ENCODE data around the gene WDR83.
A peak's percentile ranks its signal among the peaks of the same experiment; 100 is the strongest.
"Not testable (repeated sequence)": the region's sequence is repeated elsewhere in the genome, so short reads cannot be mapped to it uniquely, and the experiment has no call there.

WDR83 gene

DNA sequence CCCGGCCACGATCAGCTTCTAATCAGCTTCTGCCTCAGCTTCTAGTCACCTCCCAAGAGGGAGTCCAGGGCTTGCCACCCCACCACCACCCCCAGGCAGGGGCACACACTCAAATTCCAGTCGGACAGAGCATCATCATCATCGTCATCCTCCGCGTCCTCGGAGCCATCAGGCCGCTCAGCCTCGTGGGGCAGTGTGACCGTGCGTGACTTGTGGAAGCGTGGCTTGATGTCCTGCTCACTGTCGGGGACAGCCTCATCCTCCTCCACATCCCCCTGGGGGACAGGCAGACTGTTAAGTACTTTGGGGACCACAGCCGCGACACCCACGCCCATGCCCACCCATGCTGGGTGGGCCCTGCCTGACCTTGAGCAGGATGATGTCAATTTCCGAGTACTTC lies 44.6 kb downstream of the WDR83 start:
- TF ChIP-seq, protein P1, sequence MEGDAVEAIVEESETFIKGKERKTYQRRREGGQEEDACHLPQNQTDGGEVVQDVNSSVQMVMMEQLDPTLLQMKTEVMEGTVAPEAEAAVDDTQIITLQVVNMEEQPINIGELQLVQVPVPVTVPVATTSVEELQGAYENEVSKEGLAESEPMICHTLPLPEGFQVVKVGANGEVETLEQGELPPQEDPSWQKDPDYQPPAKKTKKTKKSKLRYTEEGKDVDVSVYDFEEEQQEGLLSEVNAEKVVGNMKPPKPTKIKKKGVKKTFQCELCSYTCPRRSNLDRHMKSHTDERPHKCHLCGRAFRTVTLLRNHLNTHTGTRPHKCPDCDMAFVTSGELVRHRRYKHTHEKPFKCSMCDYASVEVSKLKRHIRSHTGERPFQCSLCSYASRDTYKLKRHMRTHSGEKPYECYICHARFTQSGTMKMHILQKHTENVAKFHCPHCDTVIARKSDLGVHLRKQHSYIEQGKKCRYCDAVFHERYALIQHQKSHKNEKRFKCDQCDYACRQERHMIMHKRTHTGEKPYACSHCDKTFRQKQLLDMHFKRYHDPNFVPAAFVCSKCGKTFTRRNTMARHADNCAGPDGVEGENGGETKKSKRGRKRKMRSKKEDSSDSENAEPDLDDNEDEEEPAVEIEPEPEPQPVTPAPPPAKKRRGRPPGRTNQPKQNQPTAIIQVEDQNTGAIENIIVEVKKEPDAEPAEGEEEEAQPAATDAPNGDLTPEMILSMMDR (IDR thresholded peaks at IDR 0.05; ENCODE audit: insufficient read depth, low read depth, low read length, missing control alignments) = no peak
- no peak for DNase-seq (ENCODE audit: low read depth)
- H3K4me3 ChIP-seq (ENCODE audit: low read depth, low read length) = no peak overlapping the region

DNA sequence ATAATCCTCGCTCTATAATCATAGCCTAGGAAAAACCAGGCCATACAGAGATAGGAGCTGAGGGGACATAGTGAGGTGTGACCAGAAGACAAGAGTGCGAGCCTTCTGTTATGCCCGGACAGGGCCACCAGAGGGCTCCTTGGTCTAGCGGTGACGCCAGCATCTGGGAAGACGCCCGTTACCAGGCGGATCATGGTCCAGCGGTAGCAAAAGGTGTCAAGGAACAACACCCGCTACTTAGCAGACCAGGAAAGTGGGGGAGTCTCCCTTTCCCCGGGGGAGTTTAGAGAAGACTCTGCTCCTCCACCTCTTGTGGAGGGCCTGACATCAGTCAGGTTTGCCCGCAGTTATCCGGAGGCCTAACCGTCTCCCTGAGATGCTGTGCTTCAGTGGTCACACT lies 45.5 kb downstream of the WDR83 start:
- DNase-seq (ENCODE audit: low read depth); H3K4me3 ChIP-seq (ENCODE audit: low read depth, low read length): not testable (repeated sequence)

DNA sequence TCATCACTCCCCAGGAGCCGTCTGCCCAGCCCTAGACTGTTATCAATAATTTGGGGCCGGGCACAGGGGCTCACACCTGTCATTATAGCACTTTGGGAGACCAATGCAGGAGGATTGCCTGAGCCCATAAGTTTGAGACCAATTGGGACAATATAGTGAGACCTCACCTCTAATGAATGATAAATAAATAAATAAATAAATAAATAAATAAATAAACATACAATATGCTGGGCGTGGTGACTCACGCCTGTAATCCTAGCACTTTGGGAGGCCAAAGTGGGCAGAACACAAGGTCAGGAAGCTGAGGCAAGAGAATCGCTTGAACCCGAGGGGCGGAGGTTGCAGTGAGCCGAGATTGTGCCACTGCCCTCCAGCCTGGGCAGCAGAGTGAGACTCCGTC lies 46.7 kb downstream of the WDR83 start:
- H3K4me3 ChIP-seq (ENCODE audit: low read depth, low read length); DNase-seq (ENCODE audit: low read depth): not testable (repeated sequence)

DNA sequence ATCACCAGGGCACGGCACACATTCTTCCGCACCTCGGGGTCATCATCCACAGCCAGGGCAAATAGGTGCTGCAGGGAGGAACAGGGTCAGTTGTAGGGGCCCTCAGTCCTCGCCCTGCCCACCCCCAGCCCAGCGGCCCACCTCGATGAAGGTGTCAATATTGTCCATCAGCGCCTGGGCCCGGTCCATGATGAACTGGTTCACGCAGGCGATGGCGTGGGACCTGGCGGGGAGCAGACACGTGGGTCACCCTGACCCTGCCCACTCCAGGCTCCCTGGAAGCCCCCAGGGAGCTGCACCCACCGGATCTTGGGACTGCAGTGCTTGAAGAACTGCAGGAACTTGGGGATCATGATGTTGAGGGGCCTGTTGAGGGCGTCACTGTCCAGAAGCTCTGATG lies 48.5 kb downstream of the WDR83 start:
- TF ChIP-seq, protein P1 (IDR thresholded peaks at IDR 0.05; ENCODE audit: insufficient read depth, low read depth, low read length, missing control alignments) = no peak
- no peak overlapping the region for H3K4me3 ChIP-seq (ENCODE audit: low read depth, low read length)
- no peak for DNase-seq (ENCODE audit: low read depth)

DNA sequence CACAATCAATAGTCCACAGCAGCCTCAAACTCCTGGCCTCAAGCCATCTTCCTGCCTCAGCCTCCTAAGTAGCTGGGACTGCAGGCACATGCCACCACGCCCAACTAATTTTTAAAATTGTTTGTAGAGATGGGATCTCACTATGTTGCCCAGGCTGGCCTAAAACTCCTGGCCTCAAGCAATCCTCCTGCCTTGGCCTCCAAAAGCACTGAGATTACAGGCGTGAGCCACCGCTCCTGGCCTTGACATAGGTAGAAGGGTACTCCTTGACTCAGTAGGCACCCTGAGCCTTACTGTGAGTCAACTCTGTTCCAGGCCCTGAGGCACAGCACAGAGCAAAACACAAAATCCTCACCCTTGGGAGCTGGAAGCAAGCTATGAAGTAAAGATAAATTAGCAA lies 49.3 kb downstream of the WDR83 start:
- no peak for DNase-seq (ENCODE audit: low read depth)
- no peak overlapping the region for H3K4me3 ChIP-seq (ENCODE audit: low read depth, low read length)
- TF ChIP-seq, protein P1 (IDR thresholded peaks at IDR 0.05; ENCODE audit: insufficient read depth, low read depth, low read length, missing control alignments) = no peak

DNA sequence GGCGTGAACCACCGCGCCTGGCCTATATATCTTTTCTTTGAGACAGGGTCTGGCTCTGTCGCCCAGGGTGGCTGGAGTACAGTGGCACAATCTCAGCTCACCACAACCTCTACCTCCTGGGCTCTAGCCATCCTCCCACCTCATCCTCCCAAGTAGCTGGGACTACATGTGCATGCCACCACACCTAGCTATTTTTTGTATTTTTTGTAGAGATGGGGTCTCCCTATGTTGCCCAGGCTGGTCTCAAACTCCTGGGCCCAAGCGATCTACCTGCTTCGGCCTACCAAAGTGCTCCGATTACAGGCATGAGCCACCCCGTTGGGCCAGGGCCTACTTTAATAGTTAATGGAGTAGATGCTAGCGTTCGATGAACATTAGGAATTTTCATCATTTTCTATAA lies 53.7 kb downstream of the WDR83 start:
- TF ChIP-seq, protein P1 (IDR thresholded peaks at IDR 0.05; ENCODE audit: insufficient read depth, low read depth, low read length, missing control alignments) = no peak
- DNase-seq (ENCODE audit: low read depth) = no peak
- H3K4me3 ChIP-seq (ENCODE audit: low read depth, low read length) = peak overlapping the region; percentile 94

- TF ChIP-seq, protein P1 (IDR thresholded peaks at IDR 0.05; ENCODE audit: insufficient read depth, low read depth, low read length, missing control alignments) = no peak
- peak overlapping the region; percentile 94 for H3K4me3 ChIP-seq (ENCODE audit: low read depth, low read length)
- no peak for DNase-seq (ENCODE audit: low read depth)
These were observed 54.4 kb downstream of the WDR83 start for GRCh38 chr19:12720851-12721655.
